OCI-LY7 (cell line): Measurements from ENCODE around the gene DGKD. TPM values are rescaled to one million over a fixed set of nuclear protein-coding genes. Genes with fewer than 3 reads are reported as not detected.

Experiments
- BruUV-seq: library from RNA; stranded (reverse); fragments of 400-500 nt; replicated peaks from 2 replicates; lab custom pipeline; 2021; lab: Mats Ljungman, UMichigan
- CTCF ChIA-PET: fragments of 300-600 bp; sonication (Branson Sonifier 250); formaldehyde crosslinking; loops from one replicate; lab custom pipeline; 2022; ENCODE audit warnings: antibody characterized with exemption; ENCODE audit not compliant: unreplicated experiment; lab: Charles Lee
- POLR2A ChIA-PET: fragments of 300-600 bp; sonication (Branson Sonifier 250); formaldehyde crosslinking; loops from one replicate; lab custom pipeline; 2022; ENCODE audit warnings: antibody characterized with exemption; lab: Charles Lee
- DNase-seq: peaks from one replicate; pipeline ENCODE4 v3.0.0-alpha.2; 2015; ENCODE audit warnings: low spot score
- H2AFZ ChIP-seq: fragments of 200-600 bp; sonication (generic), shearing (Covaris generic); 2 replicates; pipeline ENCODE4 v1.6.1; 2014; ENCODE audit warnings: mild to moderate bottlenecking, antibody characterized with exemption, low read length, moderate library complexity
- H3K27ac ChIP-seq: fragments of 200-600 bp; sonication (generic); 2 replicates; pipeline ENCODE4 v1.5.1; 2014; ENCODE audit warnings: mixed run types, low read depth, mild to moderate bottlenecking, moderate library complexity, low read length, inconsistent platforms; ENCODE audit not compliant: poor library complexity, severe bottlenecking
- H3K36me3 ChIP-seq: fragments of 200-600 bp; sonication (generic); 2 replicates; pipeline ENCODE4 v1.6.1; 2014; ENCODE audit warnings: mild to moderate bottlenecking, antibody characterized with exemption, low read length, moderate library complexity, mixed read lengths; ENCODE audit not compliant: insufficient read depth
- H3K4me1 ChIP-seq: fragments of 200-600 bp; sonication (generic); 2 replicates; pipeline ENCODE4 v1.5.1; 2014; ENCODE audit warnings: mild to moderate bottlenecking, low read length; ENCODE audit not compliant: insufficient read depth, poor library complexity, severe bottlenecking
- H3K4me2 ChIP-seq: fragments of 200-600 bp; sonication (generic); 2 replicates; pipeline ENCODE4 v1.6.1; 2014; ENCODE audit warnings: mild to moderate bottlenecking, low read length
- H3K4me3 ChIP-seq: fragments of 200-600 bp; sonication (generic); 2 replicates; pipeline ENCODE4 v1.5.1; 2014; ENCODE audit warnings: mild to moderate bottlenecking, low read depth, low read length; ENCODE audit not compliant: poor library complexity, severe bottlenecking
- H3K79me2 ChIP-seq: fragments of 200-600 bp; sonication (generic); 2 replicates; pipeline ENCODE4 v1.6.1; 2016; ENCODE audit warnings: low read depth, mild to moderate bottlenecking, low read length, moderate library complexity, mixed read lengths; ENCODE audit not compliant: insufficient read depth
- H3K9me2 ChIP-seq: fragments of 200-600 bp; sonication (generic); 2 replicates; pipeline ENCODE4 v1.6.1; 2016; ENCODE audit warnings: mild to moderate bottlenecking, low read length, mixed read lengths; ENCODE audit not compliant: insufficient read depth
- H3K9me3 ChIP-seq: fragments of 200-600 bp; sonication (generic); 2 replicates; pipeline ENCODE4 v1.6.1; 2014; ENCODE audit warnings: mild to moderate bottlenecking, mixed run types, low read length, mixed read lengths
- H4K20me1 ChIP-seq: fragments of 200-600 bp; sonication (generic); 2 replicates; pipeline ENCODE4 v1.6.1; 2014; ENCODE audit warnings: mild to moderate bottlenecking, antibody characterized with exemption, low read length, moderate library complexity, mixed read lengths; ENCODE audit not compliant: insufficient read depth
- EZH2phosphoT487 ChIP-seq: fragments of 200-600 bp; sonication (generic); IDR thresholded peaks from 2 replicates; pipeline ENCODE4 v1.6.1; 2018; ENCODE audit warnings: low read depth, borderline replicate concordance, mild to moderate bottlenecking, mixed run types, antibody characterized with exemption, low read length, moderate library complexity, mixed read lengths
- intact Hi-C: fragments of 100-400 bp; cut with micrococcal nuclease; formaldehyde crosslinking; loops from one replicate; pipeline ENCODE4 v1.10.0; 2022; ENCODE audit not compliant: unreplicated experiment
- total RNA-seq, 2 experiments: library from RNA; depleted of rRNA in 1 of 2; stranded (reverse); fragments of >200 nt in 1 of 2; shearing (Covaris generic) in 1 of 2; gene quantifications; 2 replicates each; pipeline ENCODE4 v1.2.3, GENCODE V29; 2014 to 2022
- TF ChIP-seq, protein P1 (sequence below): fragments of 200-600 bp; sonication (generic); conservative IDR thresholded peaks from 2 replicates; pipeline ENCODE4 v1.5.1; 2014; ENCODE audit warnings: mild to moderate bottlenecking, antibody characterized with exemption, low read length, moderate library complexity, mixed read lengths

Gene DGKD
- total RNA-seq, 2 experiments from 2014 or later = 62.9 to 271 TPM

DNA sequence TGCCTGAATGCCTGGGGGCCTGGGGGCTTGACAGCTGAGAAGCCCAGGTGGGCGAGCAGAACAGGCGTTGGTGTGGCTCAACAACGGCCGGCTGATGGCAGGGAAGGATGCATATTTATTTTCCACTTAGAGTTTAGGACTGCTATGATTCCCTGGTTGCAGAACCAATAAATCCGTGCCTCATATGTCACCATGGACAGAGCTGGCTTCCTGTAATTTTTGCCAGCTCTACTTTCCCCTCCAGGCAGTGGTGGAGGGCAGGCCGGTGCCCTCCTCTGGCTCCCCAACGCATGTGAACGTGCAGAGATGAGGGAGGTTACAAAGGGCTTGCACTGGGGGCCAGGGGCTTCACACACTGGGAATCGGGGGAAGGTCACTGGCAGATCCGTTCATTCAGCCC lies 28.5 kb upstream of the DGKD start:
- Histone ChIP-seq H4K20me1 (no peaks in the 10 kb centered on the region), H3K9me2 (no peaks in the 10 kb centered on the region), H2AFZ (no peak overlapping the region), H3K4me1 (no peaks in the 10 kb centered on the region), H3K4me3 (no peak overlapping the region), H3K27ac (no peak overlapping the region), H3K79me2 (no peaks in the 10 kb centered on the region), H3K36me3 (no peaks in the 10 kb centered on the region), H3K4me2 (no peak overlapping the region), H3K9me3 (no peaks in the 10 kb centered on the region)
- CTCF ChIA-PET = interaction anchor here (0.6 kb wide), 1 partner anchor 19 kb away, joined by 3 read pairs; no protein-coding TSS in a partner anchor
- no TSS peak for BruUV-seq
- POLR2A ChIA-PET = interaction anchor here (0.6 to 0.7 kb wide), 4 partner anchors 18 to 277 kb away, joined by 3 to 6 read pairs (median 4); no protein-coding TSS in a partner anchor
- no peak for TF ChIP-seq EZH2phosphoT487
- TF ChIP-seq, protein P1, sequence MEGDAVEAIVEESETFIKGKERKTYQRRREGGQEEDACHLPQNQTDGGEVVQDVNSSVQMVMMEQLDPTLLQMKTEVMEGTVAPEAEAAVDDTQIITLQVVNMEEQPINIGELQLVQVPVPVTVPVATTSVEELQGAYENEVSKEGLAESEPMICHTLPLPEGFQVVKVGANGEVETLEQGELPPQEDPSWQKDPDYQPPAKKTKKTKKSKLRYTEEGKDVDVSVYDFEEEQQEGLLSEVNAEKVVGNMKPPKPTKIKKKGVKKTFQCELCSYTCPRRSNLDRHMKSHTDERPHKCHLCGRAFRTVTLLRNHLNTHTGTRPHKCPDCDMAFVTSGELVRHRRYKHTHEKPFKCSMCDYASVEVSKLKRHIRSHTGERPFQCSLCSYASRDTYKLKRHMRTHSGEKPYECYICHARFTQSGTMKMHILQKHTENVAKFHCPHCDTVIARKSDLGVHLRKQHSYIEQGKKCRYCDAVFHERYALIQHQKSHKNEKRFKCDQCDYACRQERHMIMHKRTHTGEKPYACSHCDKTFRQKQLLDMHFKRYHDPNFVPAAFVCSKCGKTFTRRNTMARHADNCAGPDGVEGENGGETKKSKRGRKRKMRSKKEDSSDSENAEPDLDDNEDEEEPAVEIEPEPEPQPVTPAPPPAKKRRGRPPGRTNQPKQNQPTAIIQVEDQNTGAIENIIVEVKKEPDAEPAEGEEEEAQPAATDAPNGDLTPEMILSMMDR = no peak
- intact Hi-C loops = no loop called here
- DNase-seq = no peak

DNA sequence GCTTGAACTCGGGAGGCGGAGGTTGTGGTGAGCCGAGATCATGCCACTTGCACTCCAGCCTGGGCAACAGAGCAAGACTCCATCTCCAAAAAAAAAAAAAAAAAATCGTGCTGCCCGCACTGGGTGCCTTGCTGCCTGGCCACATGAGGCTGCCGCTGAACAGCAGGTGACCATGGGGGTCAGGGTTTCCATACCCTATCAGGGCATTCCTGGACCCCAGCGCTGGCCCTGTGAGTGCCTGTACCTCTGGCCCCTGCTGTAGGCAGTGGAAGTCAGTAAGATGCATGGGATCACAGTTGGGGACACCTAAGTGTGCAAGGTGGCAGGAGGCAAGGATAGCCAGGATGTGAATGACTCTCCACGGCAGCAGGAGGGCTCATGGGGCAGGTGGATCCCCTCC lies 27.8 kb upstream of the DGKD start:
- no TSS peak for BruUV-seq
- ChIA-PET POLR2A (interaction anchor here (0.7 kb wide), 3 partner anchors 17 to 276 kb away, joined by 3 to 4 read pairs (median 4); no protein-coding TSS in a partner anchor), CTCF (no interaction called here)
- no peaks in the 10 kb centered on the region for H3K9me3 ChIP-seq
- H3K4me3 ChIP-seq = no peak overlapping the region
- DNase-seq = no peak
- TF ChIP-seq, protein P1 = no peak
- H4K20me1 ChIP-seq = no peaks in the 10 kb centered on the region
- H3K27ac ChIP-seq = no peak overlapping the region
- H3K79me2 ChIP-seq = no peaks in the 10 kb centered on the region
- no peaks in the 10 kb centered on the region for H3K36me3 ChIP-seq
- H2AFZ ChIP-seq = no peak overlapping the region
- H3K4me2 ChIP-seq = no peak overlapping the region
- peaks cover 7% of the 10 kb centered on the region for H3K4me1 ChIP-seq
- H3K9me2 ChIP-seq = no peaks in the 10 kb centered on the region
- intact Hi-C loops = no loop called here

DNA sequence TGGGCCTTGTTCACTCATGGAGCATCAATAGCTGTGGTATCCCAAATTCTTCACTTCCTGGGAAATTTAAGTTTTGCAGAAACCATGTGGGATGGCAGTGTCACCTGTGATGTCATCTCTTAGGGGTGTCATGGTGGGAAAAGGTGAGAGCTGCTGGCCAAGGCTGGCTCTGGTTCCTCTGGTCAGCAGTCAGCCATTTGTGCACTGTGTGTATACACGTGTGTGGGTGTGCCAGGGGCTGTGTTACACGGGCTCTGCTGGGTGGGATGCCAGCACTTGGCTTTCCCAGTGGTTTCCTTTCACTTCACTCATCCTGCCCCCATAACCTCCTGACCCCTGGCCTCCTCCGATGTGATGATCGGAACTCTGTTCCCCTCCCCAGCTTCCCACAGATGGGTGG lies 25.4 kb upstream of the DGKD start:
- no peak for TF ChIP-seq EZH2phosphoT487
- TF ChIP-seq, protein P1 = no peak
- Histone ChIP-seq H4K20me1 (no peaks in the 10 kb centered on the region), H3K36me3 (no peaks in the 10 kb centered on the region), H3K9me3 (no peaks in the 10 kb centered on the region), H3K4me2 (no peak overlapping the region), H3K4me3 (no peak overlapping the region), H3K27ac (no peak overlapping the region), H3K9me2 (no peaks in the 10 kb centered on the region), H3K79me2 (no peaks in the 10 kb centered on the region), H3K4me1 (peaks cover 15% of the 10 kb centered on the region), H2AFZ (no peak overlapping the region)
- intact Hi-C loops = no loop called here
- DNase-seq = no peak
- BruUV-seq = no TSS peak
- CTCF ChIA-PET = no interaction called here
- POLR2A ChIA-PET = interaction anchor here (0.6 kb wide), 1 partner anchor 80 kb away, joined by 3 read pairs; no protein-coding TSS in a partner anchor
